CD14-positive monocyte (primary cell): Measurements from ENCODE around the gene PERCC1. TPM values are rescaled to one million over a fixed set of nuclear protein-coding genes. Genes with fewer than 3 reads are reported as not detected.

Experiments used
- DNase-seq, 3 donors: peaks; one replicate each; pipeline ENCODE4 v3.0.0-alpha.2; 2011 to 2022
- H2AFZ ChIP-seq: 2 replicates; pipeline ENCODE4 v1.6.0; 2012; ENCODE audit warnings: mild to moderate bottlenecking, low read depth, low read length, inconsistent platforms; ENCODE audit not compliant: insufficient read depth, poor library complexity, severe bottlenecking
- H3K27ac ChIP-seq, 2 donors: 1 replicate in 1 of 2; 2 replicates in 1 of 2; pipeline ENCODE4 v1.5.1; 2012 to 2013; ENCODE audit warnings: low read length in 2 of 2, control low read depth in 1 of 2, inconsistent platforms in 1 of 2, low read depth in 1 of 2, mild to moderate bottlenecking in 1 of 2
- H3K27me3 ChIP-seq, 2 donors: one replicate each; pipeline versions ENCODE4 v1.6.0 to v1.6.1; 2011 to 2013; ENCODE audit warnings: low read length in 2 of 2; ENCODE audit not compliant: control insufficient read depth in 2 of 2, insufficient read depth in 2 of 2
- H3K36me3 ChIP-seq, 2 donors: replicated peaks in 1 of 2; 1 replicate in 1 of 2; 2 replicates in 1 of 2; pipeline versions ENCODE4 v1.5.1 to v1.6.1; 2012 to 2013; ENCODE audit warnings: low read length in 2 of 2, control low read depth in 1 of 2, inconsistent platforms in 1 of 2, mild to moderate bottlenecking in 1 of 2; ENCODE audit not compliant: insufficient read depth in 2 of 2, control insufficient read depth in 1 of 2
- H3K4me1 ChIP-seq, 2 donors: 1 replicate in 1 of 2; 2 replicates in 1 of 2; pipeline versions ENCODE4 v1.5.1 to v1.6.1; 2012 to 2013; ENCODE audit warnings: low read length in 2 of 2, control low read depth in 1 of 2, inconsistent platforms in 1 of 2, mild to moderate bottlenecking in 1 of 2, moderate library complexity in 1 of 2; ENCODE audit not compliant: insufficient read depth in 2 of 2, control insufficient read depth in 1 of 2
- H3K4me2 ChIP-seq: replicated peaks from 2 replicates; pipeline ENCODE3; 2012; ENCODE audit warnings: low read length, moderate library complexity, mild to moderate bottlenecking; ENCODE audit not compliant: poor library complexity, severe bottlenecking; ENCODE audit errors: extremely low read depth
- H3K4me3 ChIP-seq, 3 experiments: fragments of 200-600 bp in 1 of 3; sonication (generic) in 1 of 3; replicated peaks in 1 of 3; 1 replicate in 2 of 3; 2 replicates in 1 of 3; pipeline ENCODE4 v1.5.1; 2011 to 2013; ENCODE audit warnings: low read length in 3 of 3, mild to moderate bottlenecking in 3 of 3, control low read depth in 2 of 3, low read depth in 2 of 3, inconsistent platforms in 1 of 3, moderate library complexity in 1 of 3
- H3K79me2 ChIP-seq: 2 replicates; pipeline ENCODE4 v1.6.0; 2012; ENCODE audit warnings: mild to moderate bottlenecking, control low read depth, inconsistent platforms, low read length, moderate library complexity; ENCODE audit not compliant: insufficient read depth
- H3K9ac ChIP-seq: 2 replicates; pipeline ENCODE4 v1.6.0; 2017; ENCODE audit warnings: low read length, mild to moderate bottlenecking; ENCODE audit not compliant: insufficient read depth, poor library complexity, severe bottlenecking
- H3K9me3 ChIP-seq, 2 donors: replicated peaks in 1 of 2; 1 replicate in 1 of 2; 2 replicates in 1 of 2; pipeline versions ENCODE4 v1.5.1 to v1.6.1; 2012 to 2013; ENCODE audit warnings: low read length in 2 of 2, control low read depth in 1 of 2; ENCODE audit not compliant: control insufficient read depth in 1 of 2, insufficient read depth in 1 of 2
- H4K20me1 ChIP-seq: 2 replicates; pipeline ENCODE4 v1.6.0; 2012; ENCODE audit warnings: mild to moderate bottlenecking, low read length, control low read depth, moderate library complexity; ENCODE audit not compliant: insufficient read depth
- H3K27ac Mint-ChIP-seq, 7 donors: one replicate each; pipeline ENCODE4 v1.8.0; 2020; ENCODE audit warnings: mild to moderate bottlenecking in 7 of 7, mixed read lengths in 7 of 7, moderate library complexity in 6 of 7, inconsistent platforms in 2 of 7
- H3K27me3 Mint-ChIP-seq, 3 donors: one replicate each; pipeline ENCODE4 v1.8.0; 2021 to 2022; ENCODE audit warnings: low read depth in 3 of 3, mild to moderate bottlenecking in 3 of 3, mixed read lengths in 3 of 3, moderate library complexity in 3 of 3, inconsistent platforms in 1 of 3
- H3K36me3 Mint-ChIP-seq, 2 donors: one replicate each; pipeline ENCODE4 v1.8.0; 2020; ENCODE audit warnings: mixed read lengths in 2 of 2, inconsistent platforms in 1 of 2, mild to moderate bottlenecking in 1 of 2
- H3K4me1 Mint-ChIP-seq: one replicate; pipeline ENCODE4 v1.8.0; 2020; ENCODE audit warnings: mild to moderate bottlenecking, mixed read lengths
- H3K4me3 Mint-ChIP-seq, 2 donors: one replicate each; pipeline ENCODE4 v1.8.0; 2020; ENCODE audit warnings: mild to moderate bottlenecking in 2 of 2, mixed read lengths in 2 of 2, moderate library complexity in 1 of 2
- H3K9me3 Mint-ChIP-seq, 7 donors: one replicate each; pipeline ENCODE4 v1.8.0; 2020 to 2022; ENCODE audit warnings: mixed read lengths in 7 of 7, mild to moderate bottlenecking in 6 of 7, moderate library complexity in 6 of 7, inconsistent platforms in 2 of 7
- WGBS: methylation state at CpG from one replicate; pipeline ENCODE4 v1.1.5; 2013; ENCODE audit warnings: missing lambda C conversion rate; ENCODE audit not compliant: insufficient coverage; 5-methylcytosine and 5-hydroxymethylcytosine counted together
- intact Hi-C, 2 donors: fragments of 100-400 bp; cut with micrococcal nuclease; formaldehyde crosslinking; loops; one replicate each; pipeline versions ENCODE4 v1.15.0 to v1.15.1; 2023
- polyA plus RNA-seq, 3 donors: library from polyadenylated mRNA; depleted of rRNA in 1 of 3; unstranded in 2 of 3; stranded (reverse) in 1 of 3; fragments of 300-500 nt in 2 of 3; fragments of >200 nt in 1 of 3; fragmentation: Illumina TruSeq in 2 of 3; gene quantifications; 1 replicate in 2 of 3; 2 replicates in 1 of 3; pipeline ENCODE4 v1.2.3, GENCODE V29; 2012 to 2021
- TF ChIP-seq, protein P1 (sequence below): fragments of 200-600 bp; IDR thresholded peaks from one replicate; pipeline ENCODE4 v1.8.0; 2022; ENCODE audit warnings: antibody characterized with exemption, mild to moderate bottlenecking

Gene PERCC1
- polyA plus RNA-seq, 3 donors, result not detected

- Mint-ChIP-seq H3K36me3 (peaks cover 4 to 8% of the 10 kb centered on the region in 2 donors), H3K4me3 (peak overlapping the region; percentile 82 to 93), H3K9me3 (peaks cover 0 to 7% (median 4%) of the 10 kb centered on the region in 7 donors), H3K27ac (peak overlapping the region; percentile 64 to 95 (median 90)), H3K27me3 (peaks cover 0 to 5% (median 0%) of the 10 kb centered on the region in 3 donors), H3K4me1 (peaks cover 54% of the 10 kb centered on the region)
- peaks cover 3% of the 10 kb centered on the region for H4K20me1 ChIP-seq
- H3K9me3 ChIP-seq, result no peaks in the 10 kb centered on the region
- intact Hi-C loops, result loop anchor here (5.0 to 10.0 kb wide), 4 partner anchors 68 to 301 kb away; partner anchors contain the start of genes CRAMP1 (in 2 of the 2), IFT140 (in 2 of the 2), EME2 (in 1 of the 2) and MRPS34 (in 1 of the 2)
- peaks cover 58 to 69% of the 10 kb centered on the region in 2 donors for H3K4me1 ChIP-seq
- peak overlapping the region; percentile 84 for H3K4me2 ChIP-seq
- peak overlapping the region; percentile 90 for H2AFZ ChIP-seq
- H3K4me3 ChIP-seq, result peak overlapping the region; percentile 58 to 81 (median 77)
- DNase-seq, result no peak
- H3K27me3 ChIP-seq, result no peaks in the 10 kb centered on the region
- peak overlapping the region; percentile 96 for H3K9ac ChIP-seq
- TF ChIP-seq, protein P1, sequence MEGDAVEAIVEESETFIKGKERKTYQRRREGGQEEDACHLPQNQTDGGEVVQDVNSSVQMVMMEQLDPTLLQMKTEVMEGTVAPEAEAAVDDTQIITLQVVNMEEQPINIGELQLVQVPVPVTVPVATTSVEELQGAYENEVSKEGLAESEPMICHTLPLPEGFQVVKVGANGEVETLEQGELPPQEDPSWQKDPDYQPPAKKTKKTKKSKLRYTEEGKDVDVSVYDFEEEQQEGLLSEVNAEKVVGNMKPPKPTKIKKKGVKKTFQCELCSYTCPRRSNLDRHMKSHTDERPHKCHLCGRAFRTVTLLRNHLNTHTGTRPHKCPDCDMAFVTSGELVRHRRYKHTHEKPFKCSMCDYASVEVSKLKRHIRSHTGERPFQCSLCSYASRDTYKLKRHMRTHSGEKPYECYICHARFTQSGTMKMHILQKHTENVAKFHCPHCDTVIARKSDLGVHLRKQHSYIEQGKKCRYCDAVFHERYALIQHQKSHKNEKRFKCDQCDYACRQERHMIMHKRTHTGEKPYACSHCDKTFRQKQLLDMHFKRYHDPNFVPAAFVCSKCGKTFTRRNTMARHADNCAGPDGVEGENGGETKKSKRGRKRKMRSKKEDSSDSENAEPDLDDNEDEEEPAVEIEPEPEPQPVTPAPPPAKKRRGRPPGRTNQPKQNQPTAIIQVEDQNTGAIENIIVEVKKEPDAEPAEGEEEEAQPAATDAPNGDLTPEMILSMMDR, result no peak
- 11% methylated on average over 57 of the region's 57 CpGs for WGBS
- peaks cover 66% of the 10 kb centered on the region for H3K79me2 ChIP-seq
- peak overlapping the region; percentile 17 to 99 for H3K27ac ChIP-seq
- no peaks in the 10 kb centered on the region for H3K36me3 ChIP-seq
Observed at GRCh38 chr16:1474082-1474795, 43.4 kb downstream of the PERCC1 start.

DNA sequence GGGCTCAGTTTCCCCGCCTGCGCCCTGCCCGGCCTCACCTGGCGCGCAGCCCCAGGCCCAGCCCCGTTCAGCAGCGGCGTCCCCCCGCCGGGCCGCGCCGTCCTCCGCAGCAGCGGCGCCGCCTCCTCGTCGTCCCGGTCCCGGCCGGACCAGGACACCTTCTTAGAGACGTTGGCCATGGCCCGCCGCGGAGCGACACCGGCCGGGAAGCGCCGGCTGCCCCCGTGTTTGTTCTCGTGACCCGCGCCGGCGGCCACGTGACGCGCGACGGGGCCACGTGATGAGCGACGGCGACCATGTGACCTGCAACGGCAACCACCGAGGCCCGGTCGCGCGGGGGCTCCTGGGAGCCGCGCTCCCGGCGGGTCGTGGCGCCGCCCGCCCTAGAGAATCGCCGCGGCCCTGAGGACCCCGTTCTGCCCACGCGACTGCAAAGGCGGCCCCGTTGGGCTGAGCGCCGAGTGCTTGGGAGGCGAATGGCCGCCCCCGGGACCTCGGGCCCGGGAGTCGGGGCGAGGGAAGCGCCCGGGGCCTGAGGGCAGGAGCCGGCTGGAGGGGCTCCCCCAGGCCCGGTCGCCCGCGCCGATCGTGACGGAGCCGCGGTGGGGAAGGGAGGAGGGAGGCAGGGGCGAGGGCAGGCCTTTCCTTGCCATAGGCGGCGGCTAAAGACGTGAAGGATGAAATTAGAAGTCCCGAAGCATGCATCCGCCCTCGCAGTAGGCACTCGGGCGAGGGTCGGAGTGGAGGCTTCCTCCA is 44.1 kb downstream of the PERCC1 start, which contains the start of gene CLCN7:
Gene CLCN7 (minus strand): TSS at position 233 of the 756 bp plus-strand sequence. CDS start 54 bp downstream, at position 179.
- under 1% methylated on average over 98 of the region's 99 CpGs for WGBS
- peaks cover 4 to 8% of the 10 kb centered on the region in 2 donors for H3K36me3 Mint-ChIP-seq
- H4K20me1 ChIP-seq, result peaks cover under 1% of the 10 kb centered on the region
- peaks cover 59% of the 10 kb centered on the region for H3K79me2 ChIP-seq
- DNase-seq, result peak; percentile 75 to 89 (median 84)
- peak within 1 kb of the TSS; percentile 87 to 95 (median 91) for H3K27ac Mint-ChIP-seq
- intact Hi-C loops, result loop anchor here (5.0 to 10.0 kb wide), 4 partner anchors 67 to 300 kb away; partner anchors contain the start of genes CRAMP1 (in 2 of the 2), IFT140 (in 2 of the 2), EME2 (in 1 of the 2) and MRPS34 (in 1 of the 2)
- H3K27ac ChIP-seq, result peak within 1 kb of the TSS; percentile 79 to 99
- H3K4me2 ChIP-seq, result peak within 1 kb of the TSS; percentile 84
- peak within 1 kb of the TSS; percentile 96 for H3K9ac ChIP-seq
- H3K4me1 Mint-ChIP-seq, result peaks cover 47% of the 10 kb centered on the region
- H3K9me3 ChIP-seq, result no peaks in the 10 kb centered on the region
- no peaks in the 10 kb centered on the region for H3K27me3 ChIP-seq
- peaks cover 0 to 7% (median 4%) of the 10 kb centered on the region in 7 donors for H3K9me3 Mint-ChIP-seq
- H3K4me3 ChIP-seq, result peak within 1 kb of the TSS; percentile 61 to 81 (median 77)
- TF ChIP-seq, protein P1, result no peak
- no peaks in the 10 kb centered on the region for H3K36me3 ChIP-seq
- H3K4me3 Mint-ChIP-seq, result peak within 1 kb of the TSS; percentile 82 to 93
- H2AFZ ChIP-seq, result peak within 1 kb of the TSS; percentile 90
- H3K4me1 ChIP-seq, result peaks cover 54 to 62% of the 10 kb centered on the region in 2 donors
- H3K27me3 Mint-ChIP-seq, result peaks cover 0 to 5% (median 0%) of the 10 kb centered on the region in 3 donors
